DND-41 (cell line): ENCODE data around the gene PARVB.

Experiments used
- ATAC-seq: fragments of 200-7000 bp; cut with Tn5 transposase; 3 replicates; pipeline ENCODE4 v1.9.1; 2021; ENCODE audit warnings: low read depth; ENCODE audit not compliant: insufficient read depth
- DNase-seq: peaks from one replicate; pipeline ENCODE4 v3.0.0-alpha.2; 2020
- H2AFZ ChIP-seq: 2 replicates; pipeline ENCODE4 v1.6.0; 2012; ENCODE audit warnings: low read depth, low read length
- H3K27ac ChIP-seq: 2 replicates; pipeline ENCODE4 v1.5.1; 2012; ENCODE audit warnings: low read length, inconsistent platforms
- H3K27me3 ChIP-seq: fragments of 200-600 bp; sonication (generic); 2 replicates; pipeline ENCODE4 v1.6.0; 2012; ENCODE audit warnings: low read length, mild to moderate bottlenecking, inconsistent platforms; ENCODE audit not compliant: insufficient read depth, poor library complexity
- H3K36me3 ChIP-seq: 2 replicates; pipeline ENCODE4 v1.5.1; 2012; ENCODE audit warnings: low read length, inconsistent platforms; ENCODE audit not compliant: insufficient read depth
- H3K4me1 ChIP-seq: 2 replicates; pipeline ENCODE4 v1.5.1; 2012; ENCODE audit warnings: mild to moderate bottlenecking, low read length; ENCODE audit not compliant: insufficient read depth
- H3K4me2 ChIP-seq: 2 replicates; pipeline ENCODE4 v1.6.0; 2012; ENCODE audit warnings: mild to moderate bottlenecking, moderate library complexity, low read length, inconsistent platforms; ENCODE audit not compliant: insufficient read depth
- H3K4me3 ChIP-seq, 2 experiments: fragments of 200-600 bp in 1 of 2; shearing (Covaris generic) in 1 of 2; 2 replicates each; pipeline ENCODE4 v1.5.1; 2012 to 2016; ENCODE audit warnings: inconsistent platforms in 2 of 2, low read length in 2 of 2, mild to moderate bottlenecking in 2 of 2, low read depth in 1 of 2, moderate library complexity in 1 of 2
- H3K79me2 ChIP-seq: 2 replicates; pipeline ENCODE4 v1.6.0; 2012; ENCODE audit warnings: low read length, inconsistent platforms; ENCODE audit not compliant: insufficient read depth
- H3K9ac ChIP-seq: 2 replicates; pipeline ENCODE4 v1.6.0; 2012; ENCODE audit warnings: low read depth, mild to moderate bottlenecking, inconsistent platforms, low read length, moderate library complexity
- H3K9me3 ChIP-seq: 2 replicates; pipeline ENCODE4 v1.5.1; 2012; ENCODE audit warnings: low read length, moderate library complexity, mild to moderate bottlenecking, inconsistent platforms; ENCODE audit not compliant: insufficient read depth, severe bottlenecking
- H4K20me1 ChIP-seq: 2 replicates; pipeline ENCODE4 v1.6.0; 2012; ENCODE audit warnings: low read length; ENCODE audit not compliant: insufficient read depth
- EZH2 ChIP-seq: IDR thresholded peaks from 3 replicates; pipeline ENCODE4 v1.6.1; 2012; ENCODE audit warnings: borderline replicate concordance, low read depth, mild to moderate bottlenecking, moderate library complexity, low read length, inconsistent platforms; ENCODE audit not compliant: severe bottlenecking
- TF ChIP-seq, protein P1 (sequence below): IDR thresholded peaks from 2 replicates; pipeline ENCODE4 v1.5.1; 2012; ENCODE audit warnings: borderline replicate concordance, low read length, moderate library complexity, mild to moderate bottlenecking; ENCODE audit not compliant: poor library complexity, severe bottlenecking; ENCODE audit errors: extremely low read depth

PARVB gene

DNA sequence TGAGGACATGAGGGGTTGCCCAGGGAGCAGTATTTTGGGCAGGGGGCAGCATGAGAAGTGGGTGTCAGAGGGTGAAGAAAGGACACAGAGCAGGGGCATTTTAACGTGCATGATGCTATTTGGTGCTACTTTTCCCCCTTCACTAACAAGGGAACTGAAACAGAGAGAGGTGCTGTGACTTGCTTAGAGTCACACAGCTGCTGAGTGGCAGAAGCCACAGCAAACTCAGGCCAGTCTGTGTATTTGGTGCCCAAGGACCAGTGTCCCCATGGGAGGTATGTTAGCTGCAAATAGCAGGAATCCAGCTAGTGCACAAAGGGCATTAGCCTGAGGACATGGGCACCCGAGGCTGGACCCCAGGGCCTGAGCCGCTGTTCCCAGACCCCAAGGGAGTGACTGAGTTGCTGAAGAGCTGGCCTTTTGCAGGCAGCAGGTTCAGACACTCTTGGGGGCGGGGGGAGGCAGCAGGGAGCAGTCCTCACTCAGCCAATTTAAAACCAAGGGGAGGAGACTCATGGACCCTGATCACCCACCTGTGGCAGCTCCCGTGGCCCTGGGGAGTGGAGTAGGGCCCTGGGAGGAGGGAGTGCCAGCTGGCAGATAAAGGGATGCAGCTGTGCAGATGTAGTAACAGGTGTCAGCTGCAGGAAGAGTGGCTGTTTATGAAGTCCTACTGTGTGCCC, 171.2 kb downstream of the PARVB start:
- Histone ChIP-seq H3K79me2 (no peaks in the 10 kb centered on the region), H3K4me3 (no peak overlapping the region), H3K4me1 (peaks cover 1% of the 10 kb centered on the region; the same call in 1 of the 2 replicates), H2AFZ (no peak overlapping the region), H4K20me1 (peaks cover 9% of the 10 kb centered on the region; the same call in 1 of the 2 replicates), H3K27me3 (no peaks in the 10 kb centered on the region), H3K4me2 (no peak overlapping the region), H3K27ac (peak overlapping the region; percentile 37; the same call in 1 of the 2 replicates), H3K9ac (no peak overlapping the region), H3K9me3 (no peaks in the 10 kb centered on the region), H3K36me3 (peaks cover 18% of the 10 kb centered on the region)
- ATAC-seq (peak; percentile 42; the same call in 1 of the 3 replicates), DNase-seq (peak; percentile 35)
- TF ChIP-seq, protein P1, sequence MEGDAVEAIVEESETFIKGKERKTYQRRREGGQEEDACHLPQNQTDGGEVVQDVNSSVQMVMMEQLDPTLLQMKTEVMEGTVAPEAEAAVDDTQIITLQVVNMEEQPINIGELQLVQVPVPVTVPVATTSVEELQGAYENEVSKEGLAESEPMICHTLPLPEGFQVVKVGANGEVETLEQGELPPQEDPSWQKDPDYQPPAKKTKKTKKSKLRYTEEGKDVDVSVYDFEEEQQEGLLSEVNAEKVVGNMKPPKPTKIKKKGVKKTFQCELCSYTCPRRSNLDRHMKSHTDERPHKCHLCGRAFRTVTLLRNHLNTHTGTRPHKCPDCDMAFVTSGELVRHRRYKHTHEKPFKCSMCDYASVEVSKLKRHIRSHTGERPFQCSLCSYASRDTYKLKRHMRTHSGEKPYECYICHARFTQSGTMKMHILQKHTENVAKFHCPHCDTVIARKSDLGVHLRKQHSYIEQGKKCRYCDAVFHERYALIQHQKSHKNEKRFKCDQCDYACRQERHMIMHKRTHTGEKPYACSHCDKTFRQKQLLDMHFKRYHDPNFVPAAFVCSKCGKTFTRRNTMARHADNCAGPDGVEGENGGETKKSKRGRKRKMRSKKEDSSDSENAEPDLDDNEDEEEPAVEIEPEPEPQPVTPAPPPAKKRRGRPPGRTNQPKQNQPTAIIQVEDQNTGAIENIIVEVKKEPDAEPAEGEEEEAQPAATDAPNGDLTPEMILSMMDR: no peak
- no peak for TF ChIP-seq EZH2

GRCh38 chr22:44196241-44196640, 172.1 kb downstream of the PARVB start:
- no peak for DNase-seq
- ATAC-seq: no peak

GRCh38 chr22:44196731-44197131, 172.6 kb downstream of the PARVB start:
- peaks cover 18% of the 10 kb centered on the region for H3K36me3 ChIP-seq
- ATAC-seq: no peak
- H3K27me3 ChIP-seq: no peaks in the 10 kb centered on the region
- H3K79me2 ChIP-seq: no peaks in the 10 kb centered on the region
- no peak for DNase-seq
- H3K4me3 ChIP-seq: no peak overlapping the region
- no peaks in the 10 kb centered on the region for H3K9me3 ChIP-seq
- H2AFZ ChIP-seq: no peak overlapping the region
- no peak for TF ChIP-seq EZH2
- TF ChIP-seq, protein P1: no peak
- no peak overlapping the region for H3K27ac ChIP-seq
- H3K4me1 ChIP-seq: peaks cover 9% of the 10 kb centered on the region; the same call in 1 of the 2 replicates
- H3K9ac ChIP-seq: no peak overlapping the region
- no peak overlapping the region for H3K4me2 ChIP-seq
- peaks cover 10% of the 10 kb centered on the region; the same call in 1 of the 2 replicates for H4K20me1 ChIP-seq

More at GRCh38 chr22:44196241-44196640, 172.1 kb downstream of the PARVB start:
- Histone ChIP-seq H3K36me3 (peaks cover 18% of the 10 kb centered on the region), H3K79me2 (no peaks in the 10 kb centered on the region), H3K9me3 (no peaks in the 10 kb centered on the region), H3K4me2 (no peak overlapping the region), H3K4me3 (no peak overlapping the region), H3K4me1 (peaks cover 9% of the 10 kb centered on the region; the same call in 1 of the 2 replicates), H3K27ac (no peak overlapping the region), H2AFZ (no peak overlapping the region), H3K9ac (no peak overlapping the region), H4K20me1 (peaks cover 10% of the 10 kb centered on the region; the same call in 1 of the 2 replicates), H3K27me3 (no peaks in the 10 kb centered on the region)
- TF ChIP-seq, protein P1: no peak
- TF ChIP-seq EZH2: no peak
